WTC11 (cell line): ENCODE results near the gene LRRC28. TPM values are rescaled to one million over a fixed set of nuclear protein-coding genes. Genes with fewer than 3 reads are reported as not detected.

Experiments used
- ATAC-seq: fragments of 200-7000 bp; cut with Tn5 transposase; 2 replicates; pipeline ENCODE4 v1.10.0; 2021; ENCODE audit warnings: mild to moderate bottlenecking, moderate library complexity
- CTCF ChIA-PET: fragments of 300-600 bp; sonication (Branson Sonifier 250); formaldehyde crosslinking; loops from one replicate; lab custom pipeline; 2021; ENCODE audit warnings: antibody characterized with exemption; lab: Charles Lee
- POLR2A ChIA-PET: fragments of 350-600 bp; sonication (Branson Sonifier 250); formaldehyde crosslinking; loops from one replicate; lab custom pipeline; 2021; ENCODE audit warnings: antibody characterized with exemption; lab: Charles Lee
- DNase-seq: peaks from one replicate; pipeline ENCODE4 v3.0.0; 2021; ENCODE audit warnings: low spot score
- H3K27ac Mint-ChIP-seq: 2 replicates; pipeline ENCODE4 v1.8.0; 2021; ENCODE audit warnings: mixed read lengths
- H3K27me3 Mint-ChIP-seq: 2 replicates; pipeline ENCODE4 v1.8.0; 2021; ENCODE audit warnings: low read depth, mild to moderate bottlenecking, moderate library complexity, mixed read lengths
- H3K36me3 Mint-ChIP-seq: 2 replicates; pipeline ENCODE4 v1.8.0; 2021; ENCODE audit warnings: mixed read lengths
- H3K4me1 Mint-ChIP-seq: 2 replicates; pipeline ENCODE4 v1.8.0; 2022; ENCODE audit warnings: mixed read lengths
- H3K4me3 Mint-ChIP-seq: 2 replicates; pipeline ENCODE4 v1.8.0; 2021; ENCODE audit warnings: mild to moderate bottlenecking, moderate library complexity, mixed read lengths
- H3K9me3 Mint-ChIP-seq: 2 replicates; pipeline ENCODE4 v1.8.0; 2021; ENCODE audit warnings: mixed read lengths
- CREB1 ChIP-seq: sonication (generic); formaldehyde crosslinking; IDR thresholded peaks from 2 replicates; pipeline ENCODE4 v1.8.0; 2023; ENCODE audit warnings: mild to moderate bottlenecking, missing genetic modification reagents
- CREM ChIP-seq: sonication (generic); formaldehyde crosslinking; IDR thresholded peaks from 2 replicates; pipeline ENCODE4 v1.8.1; 2022; ENCODE audit warnings: mild to moderate bottlenecking, missing genetic modification reagents, moderate library complexity
- E2F1 ChIP-seq: sonication (generic); formaldehyde crosslinking; IDR thresholded peaks from 2 replicates; pipeline ENCODE4 v1.8.0; 2022; ENCODE audit warnings: mild to moderate bottlenecking, missing genetic modification reagents
- E2F4 ChIP-seq: sonication (generic); formaldehyde crosslinking; IDR thresholded peaks from 2 replicates; pipeline ENCODE4 v1.8.1; 2022; ENCODE audit warnings: low read depth, mild to moderate bottlenecking, moderate library complexity, missing genetic modification reagents, borderline replicate concordance
- GABPB1 ChIP-seq: sonication (generic); formaldehyde crosslinking; IDR thresholded peaks from 2 replicates; pipeline ENCODE4 v1.8.1; 2023; ENCODE audit warnings: mild to moderate bottlenecking, missing genetic modification reagents
- JAZF1 ChIP-seq: fragments of 250-450 bp; sonication (Bioruptor Pico); IDR thresholded peaks from 2 replicates; pipeline ENCODE4 v1.9.0; 2021; ENCODE audit warnings: moderate library complexity, mild to moderate bottlenecking, inconsistent platforms
- MLX ChIP-seq: sonication (generic); formaldehyde crosslinking; IDR thresholded peaks from 2 replicates; pipeline ENCODE4 v1.8.1; 2023; ENCODE audit warnings: mild to moderate bottlenecking, missing genetic modification reagents, moderate library complexity
- NFATC4 ChIP-seq: fragments of 250-450 bp; sonication (Bioruptor Pico); IDR thresholded peaks from 2 replicates; pipeline ENCODE4 v1.9.0; 2021; ENCODE audit warnings: mild to moderate bottlenecking
- NFYB ChIP-seq: sonication (generic); formaldehyde crosslinking; conservative IDR thresholded peaks from 2 replicates; pipeline ENCODE4 v1.8.0; 2022; ENCODE audit warnings: low read depth, missing genetic modification reagents
- OVOL2 ChIP-seq: fragments of 250-450 bp; sonication (Bioruptor Pico); IDR thresholded peaks from 2 replicates; pipeline ENCODE4 v1.9.0; 2021; ENCODE audit warnings: mild to moderate bottlenecking, borderline replicate concordance
- USF1 ChIP-seq: sonication (generic); formaldehyde crosslinking; IDR thresholded peaks from 2 replicates; pipeline ENCODE4 v1.8.0; 2022; ENCODE audit warnings: mild to moderate bottlenecking, missing genetic modification reagents
- ZNF219 ChIP-seq: sonication (generic); formaldehyde crosslinking; IDR thresholded peaks from 2 replicates; pipeline ENCODE4 v1.8.0; 2023; ENCODE audit warnings: missing genetic modification reagents, mild to moderate bottlenecking, borderline replicate concordance
- ZNF263 ChIP-seq: sonication (generic); formaldehyde crosslinking; IDR thresholded peaks from 2 replicates; pipeline ENCODE4 v1.8.1; 2022; ENCODE audit warnings: low read depth, mild to moderate bottlenecking, moderate library complexity, missing genetic modification reagents
- ZNF416 ChIP-seq: fragments of 250-450 bp; sonication (Bioruptor Pico); IDR thresholded peaks from 2 replicates; pipeline ENCODE4 v1.9.0; 2021; ENCODE audit warnings: mild to moderate bottlenecking, inconsistent platforms
- ZNF423 ChIP-seq: fragments of 250-450 bp; sonication (Bioruptor Pico); IDR thresholded peaks from 2 replicates; pipeline ENCODE4 v2.1.2; 2022; ENCODE audit warnings: mild to moderate bottlenecking, moderate library complexity
- total RNA-seq: library from RNA; stranded (reverse); gene quantifications from 3 replicates; pipeline ENCODE4 v1.2.3, GENCODE V29; 2021
- TF ChIP-seq, protein P1 (sequence below): sonication (generic); formaldehyde crosslinking; conservative IDR thresholded peaks from 2 replicates; pipeline ENCODE4 v1.8.1; 2022; ENCODE audit warnings: mild to moderate bottlenecking, missing genetic modification reagents
- TF ChIP-seq, protein P2 (sequence below): sonication (generic); formaldehyde crosslinking; IDR thresholded peaks from 2 replicates; pipeline ENCODE4 v1.8.1; 2023; ENCODE audit warnings: mild to moderate bottlenecking, missing genetic modification reagents
- TF ChIP-seq, protein P3 (sequence below): fragments of 250-450 bp; sonication (Bioruptor Pico); IDR thresholded peaks from 2 replicates; pipeline ENCODE4 v1.9.0; 2021; ENCODE audit warnings: mild to moderate bottlenecking

The LRRC28 gene
- total RNA-seq, 1 experiment from 2014 or later = 18.4 TPM

DNA sequence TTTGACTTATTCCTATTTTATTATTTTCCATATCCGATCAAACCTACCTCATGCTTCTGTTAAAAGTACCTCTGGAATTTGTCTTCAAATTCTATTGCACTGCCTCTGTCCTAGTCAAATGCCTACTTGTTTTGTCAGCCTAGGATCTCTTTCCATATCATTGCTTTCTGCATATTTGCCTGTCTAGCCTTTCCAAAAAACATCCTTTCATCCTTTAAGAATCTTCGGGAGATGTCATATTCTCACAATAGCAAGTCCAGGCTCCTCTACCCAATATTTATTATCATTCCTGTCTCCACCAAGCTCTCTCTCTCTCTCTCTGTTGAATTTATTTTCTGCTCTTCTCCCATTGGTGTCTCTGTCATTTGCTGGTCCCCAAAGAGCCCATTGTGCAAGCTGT is 80.1 kb downstream of the LRRC28 start:
- no peak for TF ChIP-seq ZNF219
- TF ChIP-seq, protein P1, sequence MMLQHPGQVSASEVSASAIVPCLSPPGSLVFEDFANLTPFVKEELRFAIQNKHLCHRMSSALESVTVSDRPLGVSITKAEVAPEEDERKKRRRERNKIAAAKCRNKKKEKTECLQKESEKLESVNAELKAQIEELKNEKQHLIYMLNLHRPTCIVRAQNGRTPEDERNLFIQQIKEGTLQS = no peak
- no peak for TF ChIP-seq NFATC4 (CRISPR knock-in tag)
- no peak for TF ChIP-seq CREB1 (CRISPR knock-in tag)
- no peak for TF ChIP-seq ZNF263 (CRISPR knock-in tag)
- no peak for TF ChIP-seq ZNF423 (CRISPR knock-in tag)
- no peak for TF ChIP-seq OVOL2 (CRISPR knock-in tag)
- TF ChIP-seq, protein P2, sequence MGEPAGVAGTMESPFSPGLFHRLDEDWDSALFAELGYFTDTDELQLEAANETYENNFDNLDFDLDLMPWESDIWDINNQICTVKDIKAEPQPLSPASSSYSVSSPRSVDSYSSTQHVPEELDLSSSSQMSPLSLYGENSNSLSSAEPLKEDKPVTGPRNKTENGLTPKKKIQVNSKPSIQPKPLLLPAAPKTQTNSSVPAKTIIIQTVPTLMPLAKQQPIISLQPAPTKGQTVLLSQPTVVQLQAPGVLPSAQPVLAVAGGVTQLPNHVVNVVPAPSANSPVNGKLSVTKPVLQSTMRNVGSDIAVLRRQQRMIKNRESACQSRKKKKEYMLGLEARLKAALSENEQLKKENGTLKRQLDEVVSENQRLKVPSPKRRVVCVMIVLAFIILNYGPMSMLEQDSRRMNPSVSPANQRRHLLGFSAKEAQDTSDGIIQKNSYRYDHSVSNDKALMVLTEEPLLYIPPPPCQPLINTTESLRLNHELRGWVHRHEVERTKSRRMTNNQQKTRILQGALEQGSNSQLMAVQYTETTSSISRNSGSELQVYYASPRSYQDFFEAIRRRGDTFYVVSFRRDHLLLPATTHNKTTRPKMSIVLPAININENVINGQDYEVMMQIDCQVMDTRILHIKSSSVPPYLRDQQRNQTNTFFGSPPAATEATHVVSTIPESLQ (CRISPR knock-in tag) = no peak
- TF ChIP-seq E2F1 (CRISPR knock-in tag) = no peak
- no peak for TF ChIP-seq GABPB1
- TF ChIP-seq, protein P3, sequence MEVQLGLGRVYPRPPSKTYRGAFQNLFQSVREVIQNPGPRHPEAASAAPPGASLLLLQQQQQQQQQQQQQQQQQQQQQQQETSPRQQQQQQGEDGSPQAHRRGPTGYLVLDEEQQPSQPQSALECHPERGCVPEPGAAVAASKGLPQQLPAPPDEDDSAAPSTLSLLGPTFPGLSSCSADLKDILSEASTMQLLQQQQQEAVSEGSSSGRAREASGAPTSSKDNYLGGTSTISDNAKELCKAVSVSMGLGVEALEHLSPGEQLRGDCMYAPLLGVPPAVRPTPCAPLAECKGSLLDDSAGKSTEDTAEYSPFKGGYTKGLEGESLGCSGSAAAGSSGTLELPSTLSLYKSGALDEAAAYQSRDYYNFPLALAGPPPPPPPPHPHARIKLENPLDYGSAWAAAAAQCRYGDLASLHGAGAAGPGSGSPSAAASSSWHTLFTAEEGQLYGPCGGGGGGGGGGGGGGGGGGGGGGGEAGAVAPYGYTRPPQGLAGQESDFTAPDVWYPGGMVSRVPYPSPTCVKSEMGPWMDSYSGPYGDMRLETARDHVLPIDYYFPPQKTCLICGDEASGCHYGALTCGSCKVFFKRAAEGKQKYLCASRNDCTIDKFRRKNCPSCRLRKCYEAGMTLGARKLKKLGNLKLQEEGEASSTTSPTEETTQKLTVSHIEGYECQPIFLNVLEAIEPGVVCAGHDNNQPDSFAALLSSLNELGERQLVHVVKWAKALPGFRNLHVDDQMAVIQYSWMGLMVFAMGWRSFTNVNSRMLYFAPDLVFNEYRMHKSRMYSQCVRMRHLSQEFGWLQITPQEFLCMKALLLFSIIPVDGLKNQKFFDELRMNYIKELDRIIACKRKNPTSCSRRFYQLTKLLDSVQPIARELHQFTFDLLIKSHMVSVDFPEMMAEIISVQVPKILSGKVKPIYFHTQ = no peak
- no peak for TF ChIP-seq NFYB (CRISPR knock-in tag)
- no peak for TF ChIP-seq ZNF416 (CRISPR knock-in tag)
- no peak for TF ChIP-seq JAZF1 (CRISPR knock-in tag)
- TF ChIP-seq CREM (CRISPR knock-in tag) = no peak
- no peak for TF ChIP-seq E2F4
- no peak for TF ChIP-seq USF1
- ChIA-PET POLR2A (no interaction called here), CTCF (interaction anchor here (1.1 to 2.5 kb wide), 2 partner anchors 77 to 373 kb away, joined by 3 to 6 read pairs; no protein-coding TSS in a partner anchor)
- no peaks in the 10 kb centered on the region for H3K27me3 Mint-ChIP-seq
- H3K9me3 Mint-ChIP-seq = no peaks in the 10 kb centered on the region
- H3K27ac Mint-ChIP-seq = no peak overlapping the region
- no peaks in the 10 kb centered on the region for H3K36me3 Mint-ChIP-seq
- DNase-seq (no peak), ATAC-seq (no peak)
- no peak overlapping the region for H3K4me3 Mint-ChIP-seq
- H3K4me1 Mint-ChIP-seq = peaks cover 16% of the 10 kb centered on the region

GRCh38 chr15:99333413-99333812 is 82.1 kb downstream of the LRRC28 start:
- no peak for ATAC-seq
- Mint-ChIP-seq H3K27me3 (no peaks in the 10 kb centered on the region), H3K36me3 (no peaks in the 10 kb centered on the region), H3K9me3 (no peaks in the 10 kb centered on the region), H3K4me3 (no peak overlapping the region), H3K27ac (no peak overlapping the region), H3K4me1 (peaks cover 16% of the 10 kb centered on the region)
- ChIA-PET CTCF (interaction anchor here (0.6 to 1.4 kb wide), 3 partner anchors 11 to 64 kb away, joined by 3 to 4 read pairs (median 3); no protein-coding TSS in a partner anchor), POLR2A (no interaction called here)
- DNase-seq = no peak
- no peak for TF ChIP-seq MLX (CRISPR knock-in tag)
- TF ChIP-seq ZNF416 (CRISPR knock-in tag) = no peak
